Naive thymus-derived CD8-positive, alpha-beta T cell (primary cell): ENCODE data around the gene CIDEA. TPM values are rescaled to one million over a fixed set of nuclear protein-coding genes. Genes with fewer than 3 reads are reported as not detected.
A peak's percentile ranks its signal among the peaks of the same experiment; 100 is the strongest.

Source experiments
- ATAC-seq, 2 donors: fragments of 150-1000 bp; cut with Tn5 transposase in 1 of 2; sonication (Bioruptor Pico), chemical (Tn5 transposase) in 1 of 2; 1 replicate in 1 of 2; 2 replicates in 1 of 2; pipeline ENCODE4 v1.10.0; 2021; ENCODE audit warnings: mild to moderate bottlenecking in 2 of 2, moderate library complexity in 2 of 2
- POLR2A ChIA-PET: fragments of 350-600 bp; sonication (Branson Sonifier 250); formaldehyde crosslinking; loops from one replicate; lab custom pipeline; 2021; ENCODE audit warnings: antibody characterized with exemption; lab: Charles Lee
- DNase-seq, 10 donors: peaks; one replicate each; pipeline versions ENCODE4 v3.0.0 to v3.0.0-alpha.2; 2020 to 2022
- H3K27ac Mint-ChIP-seq, 10 donors: one replicate each; pipeline ENCODE4 v1.8.0; 2020 to 2022; ENCODE audit warnings: mild to moderate bottlenecking in 10 of 10, mixed read lengths in 10 of 10, moderate library complexity in 4 of 10, inconsistent platforms in 1 of 10
- H3K27me3 Mint-ChIP-seq, 5 donors: one replicate each; pipeline ENCODE4 v1.8.0; 2021 to 2022; ENCODE audit warnings: mixed read lengths in 5 of 5
- H3K36me3 Mint-ChIP-seq, 3 donors: one replicate each; pipeline ENCODE4 v1.8.0; 2020 to 2022; ENCODE audit warnings: mixed read lengths in 3 of 3, mild to moderate bottlenecking in 2 of 3, inconsistent platforms in 1 of 3
- H3K4me1 Mint-ChIP-seq, 4 donors: one replicate each; pipeline ENCODE4 v1.8.0; 2021 to 2022; ENCODE audit warnings: mixed read lengths in 4 of 4
- H3K4me3 Mint-ChIP-seq, 10 donors: one replicate each; pipeline ENCODE4 v1.8.0; 2020 to 2022; ENCODE audit warnings: mild to moderate bottlenecking in 10 of 10, mixed read lengths in 10 of 10, moderate library complexity in 6 of 10, inconsistent platforms in 1 of 10
- H3K9me3 Mint-ChIP-seq, 9 donors: one replicate each; pipeline ENCODE4 v1.8.0; 2020 to 2022; ENCODE audit warnings: mixed read lengths in 9 of 9, mild to moderate bottlenecking in 3 of 9, inconsistent platforms in 1 of 9, moderate library complexity in 1 of 9
- polyA plus RNA-seq, 3 donors: library from polyadenylated mRNA; unstranded; fragments of 300-500 nt; fragmentation: Illumina TruSeq; gene quantifications; one replicate each; pipeline ENCODE4 v1.2.3, GENCODE V29; 2021
- total RNA-seq, 8 experiments: library from RNA in 2 of 8; stranded (reverse) in 2 of 8; gene quantifications; one replicate each; pipeline ENCODE4 v1.2.3 and lab custom pipeline; 2021 to 2026

CIDEA gene
- total and polyA plus RNA-seq, 5 experiments from 2014 or later = not detected

DNA sequence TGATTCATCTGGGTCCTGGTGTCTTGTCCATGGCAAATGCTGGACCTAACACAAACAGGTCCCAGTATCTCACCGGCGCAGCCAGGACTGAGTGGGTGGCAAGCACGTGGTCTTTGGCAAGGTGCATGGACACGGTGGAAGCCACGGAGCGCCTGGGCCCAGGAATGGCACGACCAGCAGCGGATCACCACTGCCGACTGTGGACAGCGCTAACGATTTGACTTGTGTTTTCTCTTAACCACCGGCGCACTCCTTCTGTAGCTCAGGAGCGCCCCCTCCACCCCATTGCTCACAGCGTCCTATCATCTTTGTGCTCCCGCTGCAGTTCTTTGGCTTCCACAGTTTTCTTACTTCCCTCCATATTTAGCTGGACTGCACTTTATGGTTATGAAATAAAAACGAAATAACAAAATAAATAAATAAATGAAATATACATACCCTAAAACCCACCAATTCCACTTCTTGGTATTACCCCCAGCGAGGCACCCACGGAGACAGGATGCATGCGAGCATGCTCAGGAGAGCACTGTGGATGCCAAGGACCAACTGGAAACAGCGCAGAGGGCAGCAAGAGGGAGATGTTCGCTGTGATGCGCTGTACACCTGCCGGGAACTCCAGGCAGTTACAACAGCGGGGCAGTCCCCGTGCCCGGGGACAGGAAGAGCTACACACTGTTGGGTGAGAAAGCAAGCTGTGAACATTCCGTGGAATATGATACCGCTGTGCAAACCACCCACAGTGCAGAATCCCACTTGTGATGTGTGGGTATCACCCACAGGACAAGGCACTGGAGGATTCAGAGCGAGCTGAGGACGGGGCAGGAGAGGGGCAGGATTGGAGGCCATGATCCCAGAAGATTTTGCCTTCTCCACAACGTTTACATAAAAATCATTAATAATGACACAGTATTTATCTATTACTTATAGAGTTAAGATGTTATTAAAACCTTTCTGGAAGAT is 7.0 kb upstream of the CIDEA start:
- DNase-seq (no peak), ATAC-seq (no peak)
- Mint-ChIP-seq H3K27ac (peak overlapping the region in 1 of 10 donors; percentile 80), H3K4me1 (no peaks in the 10 kb centered on the region), H3K9me3 (peaks cover 0 to 3% (median 0%) of the 10 kb centered on the region in 9 donors), H3K4me3 (no peak overlapping the region), H3K36me3 (no peaks in the 10 kb centered on the region), H3K27me3 (peaks cover 24 to 73% (median 39%) of the 10 kb centered on the region in 5 donors)
- POLR2A ChIA-PET = no interaction called here

DNA sequence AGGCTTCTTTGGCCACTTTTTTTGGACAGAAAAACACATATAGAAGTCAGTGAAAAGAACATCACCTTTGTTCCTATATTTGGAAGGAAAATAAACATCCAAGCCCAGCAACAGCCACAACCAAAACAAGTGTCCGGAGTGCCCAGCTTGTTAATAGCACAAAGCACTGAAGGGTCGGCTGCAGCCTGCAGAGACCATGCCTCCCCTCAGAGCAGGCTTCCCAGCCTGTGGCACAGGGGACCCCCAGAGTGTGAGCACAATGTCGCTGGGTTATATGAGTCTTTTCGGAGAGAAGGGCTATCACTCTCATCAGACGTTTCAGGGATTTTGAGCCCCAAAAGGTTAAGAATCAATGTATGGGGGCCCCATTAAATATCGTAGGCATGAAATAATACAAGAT is 6.2 kb upstream of the CIDEA start:
- no peak overlapping the region for H3K4me3 Mint-ChIP-seq
- peaks cover 31 to 71% (median 44%) of the 10 kb centered on the region in 5 donors for H3K27me3 Mint-ChIP-seq
- POLR2A ChIA-PET = no interaction called here

DNA sequence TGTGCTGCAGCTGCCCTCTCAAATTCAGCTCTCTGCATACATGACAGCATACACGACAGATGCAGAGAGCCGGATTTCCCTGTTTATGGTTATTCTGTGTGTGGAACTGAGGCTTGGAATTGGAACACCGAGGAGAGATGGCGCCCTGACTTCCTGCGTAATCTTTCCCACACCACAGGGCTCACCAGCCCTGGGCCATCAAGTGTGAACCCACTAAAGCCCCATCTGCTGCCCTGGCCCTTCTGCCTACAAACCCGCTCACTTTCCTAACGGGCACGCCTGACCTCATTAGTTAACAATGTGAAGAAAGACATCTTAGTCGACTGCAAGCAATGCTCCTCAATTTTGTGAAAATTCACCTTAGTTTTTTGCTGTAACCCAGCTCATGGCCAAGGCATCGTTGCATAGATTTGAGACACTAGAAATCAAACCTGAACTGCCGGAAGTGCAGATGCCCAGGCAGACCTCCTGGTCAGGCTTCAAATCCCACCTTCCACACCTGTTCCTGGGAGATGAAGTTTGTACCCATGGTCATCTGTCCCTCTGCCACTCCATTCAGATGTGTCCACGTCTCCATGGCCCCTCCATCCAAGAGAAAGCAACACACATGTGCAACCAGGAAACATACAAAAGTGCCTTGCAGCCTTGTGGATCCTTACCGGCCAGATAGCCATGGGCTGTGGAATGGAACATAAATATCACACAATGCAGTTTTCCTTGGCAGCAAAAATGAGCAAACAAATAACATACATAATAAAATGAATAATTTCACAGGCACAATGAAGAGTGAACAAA is 5.0 kb upstream of the CIDEA start:
- DNase-seq = no peak
- no peaks in the 10 kb centered on the region for H3K4me1 Mint-ChIP-seq
- no peak overlapping the region for H3K4me3 Mint-ChIP-seq
- peaks cover 0 to 3% (median 0%) of the 10 kb centered on the region in 9 donors for H3K9me3 Mint-ChIP-seq
- H3K27me3 Mint-ChIP-seq = peaks cover 33 to 81% (median 46%) of the 10 kb centered on the region in 5 donors
- H3K36me3 Mint-ChIP-seq = no peaks in the 10 kb centered on the region
- no peak overlapping the region for H3K27ac Mint-ChIP-seq
- POLR2A ChIA-PET = no interaction called here
- ATAC-seq = no peak

More for the DNA sequence above, 6.2 kb upstream of the CIDEA start:
- DNase-seq (no peak), ATAC-seq (no peak)
- Mint-ChIP-seq H3K36me3 (no peaks in the 10 kb centered on the region), H3K27ac (no peak overlapping the region), H3K4me1 (no peaks in the 10 kb centered on the region), H3K9me3 (peaks cover 0 to 3% (median 0%) of the 10 kb centered on the region in 9 donors)

GRCh38 chr18:12251311-12251710 is 2.9 kb upstream of the CIDEA start:
- POLR2A ChIA-PET = no interaction called here
- H3K4me1 Mint-ChIP-seq = no peaks in the 10 kb centered on the region
- H3K4me3 Mint-ChIP-seq = no peak overlapping the region
- no peak overlapping the region for H3K27ac Mint-ChIP-seq
- H3K9me3 Mint-ChIP-seq = no peaks in the 10 kb centered on the region
- no peak for DNase-seq
- peaks cover 40 to 88% (median 55%) of the 10 kb centered on the region in 5 donors for H3K27me3 Mint-ChIP-seq
- ATAC-seq = no peak
- no peaks in the 10 kb centered on the region for H3K36me3 Mint-ChIP-seq

GRCh38 chr18:12252061-12252460 is 2.1 kb upstream of the CIDEA start:
- peaks cover 40 to 88% (median 56%) of the 10 kb centered on the region in 5 donors for H3K27me3 Mint-ChIP-seq
- POLR2A ChIA-PET = no interaction called here
- no peak overlapping the region for H3K27ac Mint-ChIP-seq
- no peaks in the 10 kb centered on the region for H3K4me1 Mint-ChIP-seq
- DNase-seq = no peak
- ATAC-seq = no peak
- no peaks in the 10 kb centered on the region for H3K9me3 Mint-ChIP-seq
- no peaks in the 10 kb centered on the region for H3K36me3 Mint-ChIP-seq
- H3K4me3 Mint-ChIP-seq = no peak overlapping the region

- POLR2A ChIA-PET = no interaction called here
- H3K9me3 Mint-ChIP-seq = no peaks in the 10 kb centered on the region
- no peaks in the 10 kb centered on the region for H3K4me1 Mint-ChIP-seq
- H3K27ac Mint-ChIP-seq = no peak overlapping the region
- ATAC-seq (no peak), DNase-seq (no peak)
- H3K27me3 Mint-ChIP-seq = peaks cover 40 to 91% (median 59%) of the 10 kb centered on the region in 5 donors
- H3K36me3 Mint-ChIP-seq = no peaks in the 10 kb centered on the region
- no peak overlapping the region for H3K4me3 Mint-ChIP-seq
Observed at GRCh38 chr18:12253027-12253426, 1.1 kb upstream of the CIDEA start.

DNA sequence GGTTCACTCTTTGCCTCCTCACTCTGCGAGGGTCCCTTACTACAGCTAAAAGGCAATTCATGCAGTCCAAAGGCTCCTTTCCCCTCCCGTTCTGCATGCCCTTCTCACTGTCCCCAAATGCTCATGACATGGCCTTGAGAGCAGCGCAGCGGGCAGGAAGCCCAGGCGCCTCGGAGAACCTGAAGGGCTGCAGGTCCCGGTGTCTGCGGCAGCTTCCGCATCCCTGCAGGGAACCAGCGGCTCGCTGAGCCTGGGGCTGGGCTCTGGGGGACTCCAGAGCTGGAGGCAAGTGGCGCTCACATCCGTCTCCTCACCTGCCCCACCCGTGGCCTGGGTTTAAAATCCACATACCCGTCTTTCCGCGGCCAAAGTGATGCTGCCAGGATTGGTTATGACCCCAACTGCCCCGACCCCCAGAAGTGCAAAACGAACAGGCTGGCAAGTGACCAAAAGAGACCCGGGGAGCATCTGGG is 462 bp upstream of the CIDEA start:
- POLR2A ChIA-PET = no interaction called here
- no peak overlapping the region for H3K27ac Mint-ChIP-seq
- H3K36me3 Mint-ChIP-seq = no peaks in the 10 kb centered on the region
- H3K4me1 Mint-ChIP-seq = no peaks in the 10 kb centered on the region
- peaks cover 37 to 91% (median 57%) of the 10 kb centered on the region in 5 donors for H3K27me3 Mint-ChIP-seq
- no peak overlapping the region for H3K4me3 Mint-ChIP-seq
- ATAC-seq (no peak), DNase-seq (no peak)
- no peaks in the 10 kb centered on the region for H3K9me3 Mint-ChIP-seq

GRCh38 chr18:12254820-12255511 is 805 bp downstream of the CIDEA start:
- DNase-seq (no peak), ATAC-seq (no peak)
- no peak overlapping the region for H3K4me3 Mint-ChIP-seq
- no peaks in the 10 kb centered on the region for H3K9me3 Mint-ChIP-seq
- POLR2A ChIA-PET = no interaction called here
- peak overlapping the region in 1 of 10 donors; percentile 41 for H3K27ac Mint-ChIP-seq
- peaks cover 29 to 80% (median 47%) of the 10 kb centered on the region in 5 donors for H3K27me3 Mint-ChIP-seq
- H3K4me1 Mint-ChIP-seq = no peaks in the 10 kb centered on the region
- H3K36me3 Mint-ChIP-seq = no peaks in the 10 kb centered on the region

GRCh38 chr18:12255626-12256026 is 1.5 kb downstream of the CIDEA start:
- Mint-ChIP-seq H3K4me3 (no peak overlapping the region), H3K4me1 (no peaks in the 10 kb centered on the region), H3K27me3 (peaks cover 29 to 77% (median 47%) of the 10 kb centered on the region in 5 donors), H3K27ac (no peak overlapping the region), H3K9me3 (no peaks in the 10 kb centered on the region), H3K36me3 (no peaks in the 10 kb centered on the region)
- DNase-seq (no peak), ATAC-seq (no peak)
- POLR2A ChIA-PET = no interaction called here

- POLR2A ChIA-PET = no interaction called here
- Mint-ChIP-seq H3K36me3 (no peaks in the 10 kb centered on the region), H3K4me3 (no peak overlapping the region), H3K4me1 (no peaks in the 10 kb centered on the region), H3K9me3 (no peaks in the 10 kb centered on the region), H3K27me3 (peaks cover 26 to 64% (median 36%) of the 10 kb centered on the region in 5 donors), H3K27ac (no peak overlapping the region)
- ATAC-seq (no peak), DNase-seq (no peak)
Observed at GRCh38 chr18:12256951-12257350, 2.8 kb downstream of the CIDEA start.

DNA sequence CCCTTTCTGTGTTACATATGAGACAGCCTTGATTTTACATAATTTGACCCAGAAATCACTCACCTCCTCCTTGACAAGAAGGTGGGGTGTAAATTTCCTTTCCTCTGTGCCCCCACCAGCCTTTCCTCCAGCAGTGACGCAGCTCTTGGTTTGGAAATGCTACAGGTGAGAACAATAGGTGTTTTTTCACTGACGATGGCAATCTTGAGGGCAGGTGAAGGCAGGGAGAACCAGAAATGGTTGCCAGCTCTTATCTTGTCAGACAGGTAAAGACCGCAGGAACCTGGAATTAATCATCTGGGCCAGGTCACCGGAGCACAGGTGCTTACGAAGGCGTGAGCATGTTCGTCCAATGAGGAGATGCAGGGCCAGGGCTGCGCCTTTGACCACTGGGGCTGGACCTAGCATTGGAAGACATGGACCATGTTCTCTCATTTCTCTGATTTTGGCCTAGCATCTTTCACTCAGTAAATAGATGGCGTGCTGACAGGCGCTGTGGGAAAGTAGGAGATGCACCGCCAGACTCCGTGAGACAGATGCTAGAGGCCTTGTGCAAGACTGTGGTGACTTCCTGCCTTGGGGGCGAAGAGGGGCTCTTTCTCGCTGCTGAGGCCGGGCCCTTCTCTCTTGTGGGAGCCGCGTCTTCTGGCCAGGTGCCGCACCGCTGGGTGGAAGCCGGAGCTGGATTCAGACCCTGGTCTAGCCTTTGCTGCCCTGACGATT is 4.0 kb downstream of the CIDEA start:
- Mint-ChIP-seq H3K4me1 (no peaks in the 10 kb centered on the region), H3K4me3 (no peak overlapping the region), H3K27ac (no peak overlapping the region), H3K9me3 (no peaks in the 10 kb centered on the region), H3K27me3 (peaks cover 20 to 53% (median 28%) of the 10 kb centered on the region in 5 donors), H3K36me3 (no peaks in the 10 kb centered on the region)
- POLR2A ChIA-PET = no interaction called here
- DNase-seq (no peak), ATAC-seq (no peak)
